Measurements from ENCODE around the gene TNPO1. TPM values are rescaled to one million over a fixed set of nuclear protein-coding genes. Genes with fewer than 3 reads are reported as not detected.

Gene TNPO1
- polyA plus RNA-seq, 2 of the 4 experiments (the other 2 are of a cell fraction): 199 to 350 TPM

DNA sequence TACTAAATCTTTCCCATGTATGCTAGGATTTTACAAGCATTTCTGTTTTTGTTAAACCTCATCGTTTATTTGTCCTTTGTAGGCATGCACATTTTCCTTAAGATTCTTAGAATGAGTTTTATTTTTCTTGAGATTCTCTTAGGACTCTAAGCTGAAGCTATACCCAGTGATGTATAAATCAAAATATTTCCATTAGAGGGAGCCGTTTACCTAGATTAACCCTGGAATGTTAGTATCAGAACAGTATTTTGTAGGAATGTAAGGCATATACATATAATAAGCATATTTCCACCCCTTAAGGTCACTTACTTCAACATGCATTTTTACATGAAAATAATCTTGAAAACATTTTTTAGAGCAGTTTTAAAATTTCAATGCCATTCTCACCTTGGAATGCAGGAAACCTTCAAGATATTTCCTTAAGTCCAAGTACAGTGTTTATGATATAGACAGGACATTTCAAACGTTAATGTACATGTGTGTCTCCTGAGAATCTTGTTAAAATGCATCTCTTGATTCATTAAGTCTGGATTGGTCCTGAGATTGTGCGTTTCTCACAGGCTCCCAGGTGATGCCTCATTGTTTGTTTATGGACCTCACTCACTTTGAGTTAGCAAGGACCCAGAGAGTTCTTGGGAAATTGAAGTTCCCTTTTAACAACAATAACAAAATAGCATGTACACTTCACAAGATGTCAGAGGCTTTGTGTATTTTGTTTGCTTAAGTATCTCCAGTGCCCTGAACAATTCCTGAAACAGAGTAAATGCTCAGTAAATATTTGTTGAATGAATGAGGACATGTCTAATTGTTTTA lies 104.4 kb downstream of the TNPO1 start (continued):
- TF ChIP-seq ATOH8 (CRISPR knock-in tag; IDR thresholded peaks at IDR 0.05; ENCODE audit: low read depth): no peak
- TF ChIP-seq ZNF302 (CRISPR knock-in tag; IDR thresholded peaks at IDR 0.05): no peak
- no peak for TF ChIP-seq ZFP36 (IDR thresholded peaks at IDR 0.05; ENCODE audit: borderline replicate concordance, partially characterized antibody)
- TF ChIP-seq RAD21 (conservative IDR thresholded peaks at IDR 0.05 in 1 of 2, IDR thresholded peaks at IDR 0.05 in 1 of 2): peak; percentile 79 to 80
- TF ChIP-seq, protein P1, sequence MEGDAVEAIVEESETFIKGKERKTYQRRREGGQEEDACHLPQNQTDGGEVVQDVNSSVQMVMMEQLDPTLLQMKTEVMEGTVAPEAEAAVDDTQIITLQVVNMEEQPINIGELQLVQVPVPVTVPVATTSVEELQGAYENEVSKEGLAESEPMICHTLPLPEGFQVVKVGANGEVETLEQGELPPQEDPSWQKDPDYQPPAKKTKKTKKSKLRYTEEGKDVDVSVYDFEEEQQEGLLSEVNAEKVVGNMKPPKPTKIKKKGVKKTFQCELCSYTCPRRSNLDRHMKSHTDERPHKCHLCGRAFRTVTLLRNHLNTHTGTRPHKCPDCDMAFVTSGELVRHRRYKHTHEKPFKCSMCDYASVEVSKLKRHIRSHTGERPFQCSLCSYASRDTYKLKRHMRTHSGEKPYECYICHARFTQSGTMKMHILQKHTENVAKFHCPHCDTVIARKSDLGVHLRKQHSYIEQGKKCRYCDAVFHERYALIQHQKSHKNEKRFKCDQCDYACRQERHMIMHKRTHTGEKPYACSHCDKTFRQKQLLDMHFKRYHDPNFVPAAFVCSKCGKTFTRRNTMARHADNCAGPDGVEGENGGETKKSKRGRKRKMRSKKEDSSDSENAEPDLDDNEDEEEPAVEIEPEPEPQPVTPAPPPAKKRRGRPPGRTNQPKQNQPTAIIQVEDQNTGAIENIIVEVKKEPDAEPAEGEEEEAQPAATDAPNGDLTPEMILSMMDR (IDR thresholded peaks at IDR 0.05): peak; percentile 64
- TF ChIP-seq BCL3 (IDR thresholded peaks at IDR 0.05): no peak
- no peak for TF ChIP-seq EP300 (IDR thresholded peaks at IDR 0.05)
- no peak for TF ChIP-seq CBX2 (IDR thresholded peaks at IDR 0.05; ENCODE audit: borderline replicate concordance, low read depth)
- TF ChIP-seq MYC (IDR thresholded peaks at IDR 0.05; ENCODE audit: borderline replicate concordance, low read length): no peak
- TF ChIP-seq HOXB5 (CRISPR knock-in tag; IDR thresholded peaks at IDR 0.05): no peak

- WGBS (ENCODE audit: missing lambda C conversion rate): 89% methylated on average over 2 of the region's 2 CpGs
- Histone ChIP-seq H3K4me1 (no peaks in the 10 kb centered on the region), H3K9me3 (no peaks in the 10 kb centered on the region), H3K4me3 (no peak overlapping the region), H3K27ac (no peak overlapping the region), H3K4me2 (no peak overlapping the region)
- FAIRE-seq (no peak), DNase-seq (ENCODE audit: low read depth in 1 of 2, low spot score in 1 of 2) (no peak), ATAC-seq (no peak)
- ChIA-PET POLR2A (no interaction called here), CTCF (interaction anchor here (0.8 to 2.6 kb wide), 4 partner anchors 8 to 529 kb away, joined by 3 to 6 read pairs (median 4); no protein-coding TSS in a partner anchor)
- TF ChIP-seq, protein P2, sequence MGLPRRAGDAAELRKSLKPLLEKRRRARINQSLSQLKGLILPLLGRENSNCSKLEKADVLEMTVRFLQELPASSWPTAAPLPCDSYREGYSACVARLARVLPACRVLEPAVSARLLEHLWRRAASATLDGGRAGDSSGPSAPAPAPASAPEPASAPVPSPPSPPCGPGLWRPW (IDR thresholded peaks at IDR 0.05): no peak
- TF ChIP-seq ZSCAN20 (CRISPR knock-in tag; IDR thresholded peaks at IDR 0.05): no peak
- TF ChIP-seq, protein P1 (IDR thresholded peaks at IDR 0.05): no peak
- TF ChIP-seq REST (IDR thresholded peaks at IDR 0.05): no peak
- TF ChIP-seq HDAC2 (IDR thresholded peaks at IDR 0.05): no peak
- TF ChIP-seq RFX5 (IDR thresholded peaks at IDR 0.05): no peak
- TF ChIP-seq CHD4 (IDR thresholded peaks at IDR 0.05; ENCODE audit: borderline replicate concordance): no peak
- no peak for TF ChIP-seq EHMT2 (IDR thresholded peaks at IDR 0.05; ENCODE audit: low read depth)
- TF ChIP-seq HOXB5 (CRISPR knock-in tag; IDR thresholded peaks at IDR 0.05): no peak
- no peak for TF ChIP-seq NPAS2 (CRISPR knock-in tag; IDR thresholded peaks at IDR 0.05; ENCODE audit: borderline replicate concordance)
- TF ChIP-seq JUNB (IDR thresholded peaks at IDR 0.05): no peak
- no peak for TF ChIP-seq FOSB (CRISPR knock-in tag; IDR thresholded peaks at IDR 0.05)
- TF ChIP-seq FOSL2 (IDR thresholded peaks at IDR 0.05): no peak
- TF ChIP-seq FOSL2 (CRISPR knock-in tag; IDR thresholded peaks at IDR 0.05): no peak
- no peak for TF ChIP-seq HMGXB4 (CRISPR knock-in tag; IDR thresholded peaks at IDR 0.05; ENCODE audit: borderline replicate concordance)
- no peak for TF ChIP-seq ZC3H11A (IDR thresholded peaks at IDR 0.05)
- TF ChIP-seq RARB (CRISPR knock-in tag; IDR thresholded peaks at IDR 0.05): no peak
Observed at GRCh38 chr5:72921886-72922285, 105.4 kb downstream of the TNPO1 start.

Measured in A549 (cell line).